ENCODE results near the gene CCDC97.

GRCh38 chr19:41264581-41265394 lies 45.2 kb upstream of the CCDC97 start:
- no peak for TF ChIP-seq POLR2A (IDR thresholded peaks at IDR 0.05)
- no peak for TF ChIP-seq CTCF (IDR thresholded peaks at IDR 0.05)
